Endothelial cell of umbilical vein (primary cell): ENCODE results near the gene KLRB1. TPM values are rescaled to one million over a fixed set of nuclear protein-coding genes. Genes with fewer than 3 reads are reported as not detected.

Source experiments
- BruUV-seq: library from RNA; stranded (reverse); fragments of 400-500 nt; replicated peaks from 2 replicates; lab custom pipeline; 2021; lab: Mats Ljungman, UMichigan
- CTCF ChIA-PET: fragments of 300-600, 350-600 bp; sonication (Branson Sonifier 250); formaldehyde crosslinking; loops from one replicate; lab custom pipeline; 2021; ENCODE audit warnings: antibody characterized with exemption, inconsistent platforms; lab: Charles Lee
- POLR2A ChIA-PET: fragments of 300-600, 350-600 bp; sonication (Branson Sonifier 250); formaldehyde crosslinking; loops from one replicate; lab custom pipeline; 2021; ENCODE audit warnings: antibody characterized with exemption, inconsistent platforms; lab: Charles Lee
- DNase-seq: peaks from one replicate; pipeline ENCODE4 v3.0.0-alpha.2; 2011; ENCODE audit warnings: low read depth, low spot score
- FAIRE-seq: peaks from 2 replicates; lab custom pipeline; 2011; peaks lifted over from hg19 to GRCh38; lab: Jason Lieb, UNC
- H2AFZ ChIP-seq: 2 replicates; pipeline ENCODE4 v1.6.0; 2012; ENCODE audit warnings: low read depth, low read length, control low read depth, inconsistent platforms
- H3K27ac ChIP-seq: 2 replicates; pipeline ENCODE4 v1.5.1; 2011; ENCODE audit warnings: low read depth, mild to moderate bottlenecking, control low read depth, low read length, moderate library complexity; ENCODE audit not compliant: insufficient read depth
- H3K27me3 ChIP-seq, 2 experiments: 2 replicates each; pipeline versions ENCODE4 v1.6.0 to v1.6.1; 2011; ENCODE audit warnings: low read length in 2 of 2, mixed read lengths in 1 of 2; ENCODE audit not compliant: control insufficient read depth in 2 of 2, insufficient read depth in 2 of 2
- H3K36me3 ChIP-seq, 2 experiments: 2 replicates in 1 of 2; 3 replicates in 1 of 2; pipeline ENCODE4 v1.5.1; 2011; ENCODE audit warnings: low read length in 2 of 2, mild to moderate bottlenecking in 1 of 2, moderate library complexity in 1 of 2; ENCODE audit not compliant: control insufficient read depth in 2 of 2, insufficient read depth in 2 of 2; ENCODE audit errors: extremely low read depth in 1 of 2
- H3K4me1 ChIP-seq: 3 replicates; pipeline ENCODE4 v1.5.1; 2011; ENCODE audit warnings: mild to moderate bottlenecking, low read length; ENCODE audit not compliant: control insufficient read depth, insufficient read depth; ENCODE audit errors: extremely low read depth
- H3K4me2 ChIP-seq: 2 replicates; pipeline ENCODE4 v1.6.1; 2011; ENCODE audit warnings: low read length, control low read depth, mixed read lengths; ENCODE audit not compliant: insufficient read depth
- H3K4me3 ChIP-seq, 3 experiments: fragments of 200-600 bp in 1 of 3; sonication (generic), shearing (Covaris generic) in 1 of 3; replicated peaks in 1 of 3; 2 replicates each; pipeline ENCODE4 v1.5.1; 2011 to 2016; ENCODE audit warnings: control low read depth in 3 of 3, low read length in 3 of 3, mild to moderate bottlenecking in 2 of 3, inconsistent platforms in 1 of 3, low read depth in 1 of 3, moderate library complexity in 1 of 3; ENCODE audit not compliant: insufficient read depth in 1 of 3
- H3K79me2 ChIP-seq: 2 replicates; pipeline ENCODE4 v1.6.0; 2012; ENCODE audit warnings: low read length, inconsistent platforms; ENCODE audit not compliant: control insufficient read depth, insufficient read depth
- H3K9ac ChIP-seq: replicated peaks from 2 replicates; pipeline ENCODE3; 2011; ENCODE audit warnings: low read length, control low read depth; ENCODE audit not compliant: insufficient read depth; ENCODE audit errors: extremely low read depth
- H3K9me1 ChIP-seq: replicated peaks from 3 replicates; pipeline ENCODE4 v1.6.0; 2011; ENCODE audit warnings: mild to moderate bottlenecking, low read length; ENCODE audit not compliant: control insufficient read depth, insufficient read depth; ENCODE audit errors: extremely low read depth
- H3K9me3 ChIP-seq: replicated peaks from 2 replicates; pipeline ENCODE4 v1.5.1; 2012; ENCODE audit warnings: low read length, inconsistent platforms; ENCODE audit not compliant: control insufficient read depth, insufficient read depth
- H4K20me1 ChIP-seq: replicated peaks from 2 replicates; pipeline ENCODE3; 2011; ENCODE audit warnings: mild to moderate bottlenecking, low read length; ENCODE audit not compliant: control insufficient read depth, insufficient read depth; ENCODE audit errors: extremely low read depth
- EZH2 ChIP-seq: IDR thresholded peaks from 2 replicates; pipeline ENCODE4 v1.6.1; 2012; ENCODE audit warnings: borderline replicate concordance, low read depth, mild to moderate bottlenecking, moderate library complexity, low read length, inconsistent platforms; ENCODE audit not compliant: severe bottlenecking
- FOS ChIP-seq: IDR thresholded peaks from 2 replicates; pipeline ENCODE4 v1.6.1; 2011; ENCODE audit warnings: mild to moderate bottlenecking, low read length, moderate library complexity, borderline replicate concordance; ENCODE audit not compliant: insufficient read depth
- GATA2 ChIP-seq: IDR thresholded peaks from 2 replicates; pipeline ENCODE4 v1.7.0; 2011; ENCODE audit warnings: low read depth, mild to moderate bottlenecking, moderate library complexity, mixed read lengths, low read length; ENCODE audit not compliant: insufficient read length, insufficient read depth
- JUN ChIP-seq: IDR thresholded peaks from 2 replicates; pipeline ENCODE4 v1.6.1; 2011; ENCODE audit warnings: borderline replicate concordance, low read depth; ENCODE audit not compliant: insufficient read length, insufficient read depth
- MYC ChIP-seq: IDR thresholded peaks from one replicate; pipeline ENCODE4 v1.6.1; 2011; ENCODE audit warnings: mild to moderate bottlenecking, low read depth, low read length
- POLR2A ChIP-seq: IDR thresholded peaks from 2 replicates; pipeline ENCODE4 v1.6.1; 2012; ENCODE audit warnings: low read depth, mild to moderate bottlenecking, control low read depth, low read length
- POLR2AphosphoS5 ChIP-seq: IDR thresholded peaks from 2 replicates; pipeline ENCODE4 v1.6.1; 2012; ENCODE audit warnings: low read depth, mild to moderate bottlenecking, control low read depth, low read length, moderate library complexity; ENCODE audit not compliant: insufficient read depth
- dilution Hi-C: fragments of 300-500 bp; cut with MboI; formaldehyde crosslinking; loops from one replicate; pipeline ENCODE4 v1.15.0; 2019; ENCODE audit warnings: low sequenced_read_pairs; ENCODE audit not compliant: extremely low pct_ligation_motif_present
- intact Hi-C: fragments of 100-400 bp; cut with micrococcal nuclease; formaldehyde crosslinking; loops from one replicate; pipeline ENCODE4 v1.10.0; 2022
- polyA plus RNA-seq, 4 experiments: library from polyadenylated mRNA; depleted of rRNA in 3 of 4; stranded (reverse) in 3 of 4; unstranded in 1 of 4; fragments of >200 nt; gene quantifications; 2 replicates each; pipeline versions ENCODE4 v1.2.1 to v1.2.3, GENCODE V29; 2011 to 2012; ENCODE audit warnings: missing spikeins in 1 of 4
- total RNA-seq: library from RNA; stranded (reverse); gene quantifications from 2 replicates; pipeline ENCODE4 v1.2.3, GENCODE V29; 2021
- TF ChIP-seq, protein P1 (sequence below), 2 donors: IDR thresholded peaks; 1 replicate in 1 of 2; 2 replicates in 1 of 2; pipeline ENCODE4 v1.5.1; 2011; ENCODE audit warnings: low read length in 2 of 2, mild to moderate bottlenecking in 2 of 2, moderate library complexity in 2 of 2, control low read depth in 1 of 2, inconsistent platforms in 1 of 2, low read depth in 1 of 2; ENCODE audit not compliant: insufficient read depth in 1 of 2; ENCODE audit errors: extremely low read depth in 1 of 2
- TF ChIP-seq, protein P2 (sequence below): IDR thresholded peaks from 2 replicates; pipeline ENCODE4 v1.6.1; 2011; ENCODE audit not compliant: insufficient read depth, insufficient read length

Gene KLRB1
- total and polyA plus RNA-seq, 2 donors (not counting 3 experiments of a cell fraction or from before 2014, with no cell fraction given): not detected

DNA sequence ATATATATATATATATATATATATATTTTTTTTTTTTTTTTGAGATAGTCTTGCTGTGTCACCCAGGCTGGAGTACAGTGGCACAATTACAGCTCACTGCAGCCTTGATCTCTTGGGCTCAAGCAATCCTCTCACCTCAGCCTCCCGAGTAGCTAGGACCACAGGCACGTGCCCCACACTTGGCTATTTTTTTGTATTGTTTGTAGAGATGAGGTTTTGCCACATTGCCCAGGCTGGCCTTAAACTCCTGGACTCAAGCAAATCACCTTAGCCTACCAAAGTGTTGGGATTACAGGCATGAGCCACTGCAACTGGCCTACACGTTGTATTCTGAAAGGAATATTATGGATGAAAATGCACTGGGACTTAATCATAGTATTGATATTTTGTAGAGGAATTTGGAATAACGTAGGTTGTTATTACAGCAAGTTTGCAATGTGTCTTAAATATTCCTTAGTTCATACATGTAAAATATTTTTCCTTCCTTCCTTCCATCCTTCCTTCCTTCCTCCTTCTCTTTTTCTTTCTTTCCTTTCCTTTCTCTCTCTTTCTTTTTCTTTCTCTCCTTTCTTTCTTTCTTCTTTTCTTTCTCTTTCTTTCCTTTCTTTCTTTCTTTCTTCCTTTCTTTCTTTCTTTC, 862 bp downstream of the KLRB1 start:
- Histone ChIP-seq H2AFZ (no peak overlapping the region), H3K79me2 (no peaks in the 10 kb centered on the region), H3K4me3 (no peak overlapping the region), H3K9me1 (no peaks in the 10 kb centered on the region), H3K9me3 (no peaks in the 10 kb centered on the region), H3K4me1 (no peaks in the 10 kb centered on the region), H3K27ac (no peak overlapping the region), H4K20me1 (no peaks in the 10 kb centered on the region), H3K9ac (no peak overlapping the region), H3K4me2 (no peak overlapping the region), H3K36me3 (no peaks in the 10 kb centered on the region), H3K27me3 (no peaks in the 10 kb centered on the region)
- DNase-seq (no peak), FAIRE-seq (no peak)
- BruUV-seq: no TSS peak
- TF ChIP-seq GATA2: no peak
- TF ChIP-seq FOS: no peak
- no peak for TF ChIP-seq JUN
- TF ChIP-seq MYC: no peak
- no peak for TF ChIP-seq POLR2AphosphoS5
- TF ChIP-seq, protein P1, sequence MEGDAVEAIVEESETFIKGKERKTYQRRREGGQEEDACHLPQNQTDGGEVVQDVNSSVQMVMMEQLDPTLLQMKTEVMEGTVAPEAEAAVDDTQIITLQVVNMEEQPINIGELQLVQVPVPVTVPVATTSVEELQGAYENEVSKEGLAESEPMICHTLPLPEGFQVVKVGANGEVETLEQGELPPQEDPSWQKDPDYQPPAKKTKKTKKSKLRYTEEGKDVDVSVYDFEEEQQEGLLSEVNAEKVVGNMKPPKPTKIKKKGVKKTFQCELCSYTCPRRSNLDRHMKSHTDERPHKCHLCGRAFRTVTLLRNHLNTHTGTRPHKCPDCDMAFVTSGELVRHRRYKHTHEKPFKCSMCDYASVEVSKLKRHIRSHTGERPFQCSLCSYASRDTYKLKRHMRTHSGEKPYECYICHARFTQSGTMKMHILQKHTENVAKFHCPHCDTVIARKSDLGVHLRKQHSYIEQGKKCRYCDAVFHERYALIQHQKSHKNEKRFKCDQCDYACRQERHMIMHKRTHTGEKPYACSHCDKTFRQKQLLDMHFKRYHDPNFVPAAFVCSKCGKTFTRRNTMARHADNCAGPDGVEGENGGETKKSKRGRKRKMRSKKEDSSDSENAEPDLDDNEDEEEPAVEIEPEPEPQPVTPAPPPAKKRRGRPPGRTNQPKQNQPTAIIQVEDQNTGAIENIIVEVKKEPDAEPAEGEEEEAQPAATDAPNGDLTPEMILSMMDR (IDR thresholded peaks at IDR 0.05; ENCODE audit: extremely low read depth in 1 of 2, insufficient read depth in 1 of 2, low read depth in 1 of 2, low read length in 2 of 2): no peak
- TF ChIP-seq POLR2A: no peak
- TF ChIP-seq, protein P2, sequence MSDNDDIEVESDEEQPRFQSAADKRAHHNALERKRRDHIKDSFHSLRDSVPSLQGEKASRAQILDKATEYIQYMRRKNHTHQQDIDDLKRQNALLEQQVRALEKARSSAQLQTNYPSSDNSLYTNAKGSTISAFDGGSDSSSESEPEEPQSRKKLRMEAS: no peak
- TF ChIP-seq EZH2: no peak
- intact Hi-C loops: no loop called here
- POLR2A ChIA-PET: no interaction called here
- CTCF ChIA-PET: no interaction called here
- dilution Hi-C loops: no loop called here
